GM21381 (cell line): ENCODE measurements around the gene SH3PXD2A.

Experiments
- ATAC-seq: cut with Tn5 transposase; IDR thresholded peaks from one replicate; pipeline ENCODE4 v1.9.1; 2021; ENCODE audit warnings: mild to moderate bottlenecking, moderate library complexity; ENCODE audit not compliant: unreplicated experiment

SH3PXD2A gene

DNA sequence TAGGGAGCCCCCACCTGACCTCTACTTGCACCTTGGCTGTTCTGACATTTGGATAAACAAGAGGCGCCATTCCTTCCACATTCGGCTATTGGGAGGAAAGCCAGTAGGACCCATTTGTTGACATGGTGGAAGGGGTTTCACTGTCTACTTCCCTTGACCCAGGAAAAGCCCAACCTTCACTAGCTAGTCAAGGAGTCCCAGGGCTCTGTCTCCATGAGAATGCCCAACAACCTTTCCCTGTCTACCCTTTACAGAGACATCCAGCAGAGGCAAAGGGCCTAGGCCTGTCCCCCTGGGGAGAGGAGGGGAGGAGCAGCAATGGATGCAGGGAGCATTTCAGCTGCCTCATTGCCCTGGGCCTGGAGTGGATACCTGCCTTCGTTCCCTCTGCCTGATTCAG, 225.8 kb downstream of the SH3PXD2A start:
- ATAC-seq = no peak

- no peak for ATAC-seq
These were observed 227.5 kb downstream of the SH3PXD2A start for GRCh38 chr10:103627893-103628292.

DNA sequence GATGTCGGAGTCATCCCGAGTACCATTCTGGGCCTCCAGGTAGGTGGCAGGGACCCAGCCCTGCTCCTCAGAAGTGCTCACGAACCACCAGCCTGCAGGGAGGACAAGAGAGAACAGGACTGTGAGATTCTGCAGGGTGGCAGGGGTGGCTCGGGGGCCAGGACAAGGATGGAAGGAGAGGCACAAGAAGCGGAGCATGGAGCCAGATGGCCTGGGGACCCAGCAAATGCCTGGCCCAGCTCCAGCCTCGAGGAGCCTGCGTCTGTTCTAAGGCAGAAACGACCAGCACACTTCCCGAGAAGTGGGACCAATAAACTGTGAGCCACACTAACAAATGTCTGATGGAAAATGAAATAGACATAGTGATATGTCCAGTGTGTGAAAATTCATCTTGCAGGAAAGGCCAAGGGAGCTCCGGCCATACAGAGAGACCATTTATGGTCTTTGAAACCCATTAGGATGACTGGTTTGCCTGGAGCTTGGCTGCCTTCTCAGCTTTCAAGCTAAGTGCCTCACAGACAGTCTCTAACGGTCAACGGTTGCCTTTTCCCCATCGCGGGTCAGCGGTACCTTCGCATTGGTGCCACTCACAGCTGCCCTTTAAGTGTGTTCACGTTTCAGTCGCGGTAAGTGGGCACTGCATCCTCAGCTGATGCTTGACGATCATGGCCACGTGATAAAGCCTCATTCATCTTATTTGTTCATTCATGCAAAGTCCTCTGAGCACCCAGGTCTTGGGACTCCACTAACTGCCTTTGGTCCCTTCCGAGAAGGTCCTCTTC, 228.1 kb downstream of the SH3PXD2A start:
- no peak for ATAC-seq

DNA sequence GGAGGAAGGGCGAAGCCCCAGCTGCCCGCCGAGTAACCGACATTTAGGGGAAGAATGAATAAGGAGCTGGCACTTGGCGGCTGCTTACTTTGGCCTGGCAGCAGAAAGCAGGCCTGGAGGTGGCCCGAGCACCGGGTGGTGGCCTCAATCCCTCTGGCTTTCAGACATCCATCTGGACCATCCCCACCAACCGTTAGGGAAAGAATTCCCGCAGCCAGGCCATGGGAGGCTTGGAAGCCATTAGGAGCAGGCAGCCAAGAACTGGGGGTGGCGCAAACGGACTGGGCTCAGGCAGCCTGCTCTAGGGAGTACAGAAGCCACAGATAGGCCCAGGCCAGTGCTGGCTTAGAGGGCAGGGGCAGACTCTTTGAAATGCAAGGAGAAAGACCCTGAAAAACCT, 229.2 kb downstream of the SH3PXD2A start:
- ATAC-seq = no peak

DNA sequence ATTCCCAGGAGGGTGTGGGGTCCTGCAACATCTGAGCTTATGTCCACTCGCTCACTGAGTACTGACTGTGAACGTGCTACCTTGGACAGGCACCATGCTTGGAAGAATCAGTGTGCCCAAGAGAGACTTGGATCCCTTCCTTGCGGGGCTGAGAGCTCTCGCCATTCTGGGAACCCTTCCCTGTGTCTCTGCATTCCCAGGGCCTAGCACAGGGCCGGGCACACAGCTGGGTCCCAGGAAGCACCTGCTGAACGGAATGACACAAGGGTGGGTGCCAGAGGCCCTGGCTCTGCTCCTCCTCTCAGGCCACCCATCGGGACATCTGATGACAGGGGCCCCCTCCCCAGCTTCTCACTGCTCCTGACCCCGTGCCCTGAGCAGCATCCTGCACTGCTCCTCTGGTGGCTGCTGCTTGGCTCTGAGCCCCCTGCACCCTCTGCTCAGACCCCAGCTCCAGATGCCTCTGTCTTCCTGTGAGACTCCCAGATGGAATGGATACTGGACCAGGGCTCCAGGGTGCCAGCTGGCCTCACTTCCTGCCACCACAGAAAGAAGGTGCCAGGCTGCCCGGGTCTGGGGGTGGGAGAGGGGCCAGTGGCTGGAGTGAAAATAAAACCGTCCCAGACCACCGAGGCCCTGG, 232.3 kb downstream of the SH3PXD2A start:
- no peak for ATAC-seq

- no peak for ATAC-seq
These were observed 233.1 kb downstream of the SH3PXD2A start for GRCh38 chr10:103622286-103622685.

GRCh38 chr10:103621783-103622125, 233.6 kb downstream of the SH3PXD2A start:
- no peak for ATAC-seq

GRCh38 chr10:103620891-103621782, 234.2 kb downstream of the SH3PXD2A start:
- no peak for ATAC-seq

GRCh38 chr10:103620352-103620740, 235.0 kb downstream of the SH3PXD2A start:
- ATAC-seq = no peak

GRCh38 chr10:103619424-103620351, 235.7 kb downstream of the SH3PXD2A start:
- ATAC-seq = no peak

- ATAC-seq = no peak
These were observed 236.6 kb downstream of the SH3PXD2A start for GRCh38 chr10:103618575-103619423.

GRCh38 chr10:103617602-103618385, 237.6 kb downstream of the SH3PXD2A start:
- ATAC-seq = no peak

- no peak for ATAC-seq
These were observed 238.4 kb downstream of the SH3PXD2A start for GRCh38 chr10:103616705-103617601.

GRCh38 chr10:103614306-103615158, 240.8 kb downstream of the SH3PXD2A start:
- ATAC-seq = no peak

GRCh38 chr10:103613616-103614015, 241.8 kb downstream of the SH3PXD2A start:
- no peak for ATAC-seq

DNA sequence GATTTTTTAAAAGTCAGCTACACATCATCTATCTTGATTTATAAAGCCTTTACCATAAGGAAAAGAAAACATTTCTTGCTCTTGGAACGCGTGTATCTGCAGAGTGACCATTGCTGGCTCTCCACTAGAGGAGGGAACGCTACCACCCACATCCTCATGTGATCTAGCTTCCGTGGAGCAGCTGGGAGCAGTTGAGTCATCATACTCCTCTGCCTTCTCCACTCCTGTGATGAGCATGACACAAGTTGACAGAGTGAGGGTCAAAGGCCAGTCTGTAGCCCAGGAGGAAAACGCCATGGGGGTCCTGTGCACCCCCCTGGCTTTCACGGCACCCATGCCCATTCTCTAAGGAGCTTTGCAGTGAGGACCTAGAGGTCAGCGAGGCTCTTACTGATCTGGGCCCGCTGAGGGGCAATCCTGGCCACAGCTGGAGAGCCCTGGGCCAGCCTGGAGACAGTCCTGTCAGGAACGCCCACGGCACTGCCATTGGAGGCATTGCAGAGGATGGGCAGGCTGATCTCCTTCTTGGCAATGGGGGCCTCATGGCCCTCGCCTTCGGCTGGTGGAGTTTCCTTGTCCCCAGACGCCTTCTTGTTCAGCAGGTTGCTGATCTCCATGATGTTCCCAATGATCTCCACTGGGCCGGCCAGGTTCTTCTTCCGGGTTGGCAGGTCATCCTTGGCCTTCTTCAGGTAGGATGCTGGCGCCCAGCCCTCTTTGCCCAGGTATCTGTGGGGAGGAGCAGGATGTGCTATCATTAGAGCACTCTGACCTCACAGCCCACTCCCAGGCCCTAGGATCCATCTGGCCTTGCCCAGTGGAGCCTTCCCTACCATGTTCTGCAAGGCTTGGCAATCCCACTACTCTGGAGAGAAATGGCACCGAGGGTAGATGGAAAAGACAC, 242.7 kb downstream of the SH3PXD2A start:
- ATAC-seq = no peak
